SK-N-SH treated with all-trans-retinoic acid at 6 μM for 48 hours (cell line): ENCODE measurements around the gene GSTM4.

Source experiments
- ATAC-seq: fragments of 200-7000 bp; cut with Tn5 transposase; 3 replicates; pipeline ENCODE4 v1.9.1; 2020; ENCODE audit warnings: mild to moderate bottlenecking, moderate library complexity
- ARNTL ChIP-seq: fragments of 450-650 bp; formaldehyde crosslinking; IDR thresholded peaks from 2 replicates; pipeline ENCODE4 v1.5.0; 2020; ENCODE audit warnings: low read depth, mild to moderate bottlenecking, moderate library complexity, borderline replicate concordance
- BACH2 ChIP-seq: fragments of 250-450 bp; sonication (Bioruptor Pico); IDR thresholded peaks from 2 replicates; pipeline ENCODE4 v1.9.0; 2021; ENCODE audit warnings: mild to moderate bottlenecking, borderline replicate concordance
- CREB5 ChIP-seq: fragments of 250-450 bp; sonication (Bioruptor Pico); IDR thresholded peaks from 2 replicates; pipeline ENCODE4 v1.5.1; 2020; ENCODE audit warnings: low read depth, mild to moderate bottlenecking, moderate library complexity
- CSRNP3 ChIP-seq: fragments of 250-450 bp; sonication (Bioruptor Pico); IDR thresholded peaks from 2 replicates; pipeline ENCODE4 v1.5.1; 2021; ENCODE audit warnings: mild to moderate bottlenecking, moderate library complexity
- ESRRG ChIP-seq: fragments of 250-450 bp; sonication (Bioruptor Pico); IDR thresholded peaks from 2 replicates; pipeline ENCODE4 v1.6.1; 2021; ENCODE audit warnings: mild to moderate bottlenecking
- GLIS3 ChIP-seq: fragments of 250-450 bp; sonication (Bioruptor Pico); IDR thresholded peaks from 2 replicates; pipeline ENCODE4 v1.5.0; 2020; ENCODE audit warnings: mild to moderate bottlenecking, moderate library complexity
- ISL1 ChIP-seq: fragments of 250-450 bp; sonication (Bioruptor Pico); IDR thresholded peaks from 2 replicates; pipeline ENCODE4 v2.1.2; 2022; ENCODE audit warnings: mild to moderate bottlenecking, moderate library complexity
- OSR1 ChIP-seq: fragments of 250-450 bp; sonication (Bioruptor Pico); IDR thresholded peaks from 2 replicates; pipeline ENCODE4 v1.8.0; 2022; ENCODE audit warnings: moderate library complexity, mild to moderate bottlenecking, inconsistent platforms
- PATZ1 ChIP-seq: fragments of 250-450 bp; sonication (Bioruptor Pico); IDR thresholded peaks from 2 replicates; pipeline ENCODE4 v1.8.0; 2020; ENCODE audit warnings: mild to moderate bottlenecking, moderate library complexity, borderline replicate concordance
- POU6F1 ChIP-seq: fragments of 250-450 bp; sonication (Bioruptor Pico); IDR thresholded peaks from 2 replicates; pipeline ENCODE4 v1.8.0; 2021; ENCODE audit warnings: low read depth, mild to moderate bottlenecking, moderate library complexity, borderline replicate concordance
- PPARA ChIP-seq: fragments of 250-450 bp; sonication (Bioruptor Pico); IDR thresholded peaks from 2 replicates; pipeline ENCODE4 v1.5.0; 2020; ENCODE audit warnings: mild to moderate bottlenecking, borderline replicate concordance
- RARB ChIP-seq: fragments of 250-450 bp; sonication (Bioruptor Pico); IDR thresholded peaks from 2 replicates; pipeline ENCODE4 v1.8.0; 2021; ENCODE audit warnings: mild to moderate bottlenecking, moderate library complexity
- SNAI2 ChIP-seq: fragments of 250-450 bp; sonication (Bioruptor Pico); IDR thresholded peaks from 2 replicates; pipeline ENCODE4 v1.5.0; 2020; ENCODE audit warnings: mild to moderate bottlenecking, moderate library complexity
- TCF4 ChIP-seq: fragments of 250-450 bp; sonication (Bioruptor Pico); IDR thresholded peaks from 2 replicates; pipeline ENCODE4 v1.8.0; 2021; ENCODE audit warnings: mild to moderate bottlenecking, moderate library complexity, borderline replicate concordance
- TSHZ2 ChIP-seq: fragments of 250-450 bp; sonication (Bioruptor Pico); IDR thresholded peaks from 2 replicates; pipeline ENCODE4 v1.5.0; 2020; ENCODE audit warnings: mild to moderate bottlenecking, moderate library complexity
- ZC3H10 ChIP-seq: fragments of 250-450 bp; sonication (Bioruptor Pico); IDR thresholded peaks from 2 replicates; pipeline ENCODE4 v1.5.1; 2021; ENCODE audit warnings: mild to moderate bottlenecking, moderate library complexity
- ZFP3 ChIP-seq: fragments of 250-450 bp; sonication (Bioruptor Pico); IDR thresholded peaks from 2 replicates; pipeline ENCODE4 v1.5.0; 2020; ENCODE audit warnings: mild to moderate bottlenecking, moderate library complexity
- ZFP30 ChIP-seq: fragments of 450-650 bp; formaldehyde crosslinking; IDR thresholded peaks from 2 replicates; pipeline ENCODE4 v1.5.0; 2022; ENCODE audit warnings: mild to moderate bottlenecking, moderate library complexity
- ZNF565 ChIP-seq: fragments of 450-650 bp; formaldehyde crosslinking; conservative IDR thresholded peaks from 2 replicates; pipeline ENCODE4 v1.5.0; 2020; ENCODE audit warnings: low read depth, mild to moderate bottlenecking, moderate library complexity
- ZNF70 ChIP-seq: fragments of 450-650 bp; formaldehyde crosslinking; IDR thresholded peaks from 2 replicates; pipeline ENCODE4 v1.5.0; 2020; ENCODE audit warnings: mild to moderate bottlenecking, moderate library complexity

GSTM4 gene

GRCh38 chr1:109625601-109626560 is 30.0 kb upstream of the GSTM4 start (continued):
- no peak for TF ChIP-seq PATZ1

- TF ChIP-seq PATZ1 (no peak), CREB5 (CRISPR knock-in tag) (no peak), GLIS3 (no peak), OSR1 (CRISPR knock-in tag) (no peak), ZFP3 (CRISPR knock-in tag) (no peak), TSHZ2 (CRISPR knock-in tag) (no peak), SNAI2 (CRISPR knock-in tag) (no peak), ZC3H10 (CRISPR knock-in tag) (no peak), TCF4 (no peak), PPARA (no peak), ZNF565 (no peak), ISL1 (CRISPR knock-in tag) (no peak), CSRNP3 (CRISPR knock-in tag) (no peak), RARB (no peak)
- ATAC-seq, result no peak
These were observed 29.1 kb upstream of the GSTM4 start for GRCh38 chr1:109626682-109627408.

GRCh38 chr1:109627692-109628399 is 28.1 kb upstream of the GSTM4 start:
- no peak for ATAC-seq
- TF ChIP-seq ZNF70 (CRISPR knock-in tag) (no peak), ZFP30 (no peak), CSRNP3 (CRISPR knock-in tag) (no peak), POU6F1 (CRISPR knock-in tag) (no peak), BACH2 (no peak), ESRRG (CRISPR knock-in tag) (no peak), ARNTL (CRISPR knock-in tag) (no peak), PATZ1 (no peak)
